HTR-8/SVneo (cell line): ENCODE results near the gene RANBP1.
A peak's percentile ranks its signal among the peaks of the same experiment; 100 is the strongest.
"Not testable (repeated sequence)": the region's sequence is repeated elsewhere in the genome, so short reads cannot be mapped to it uniquely, and the experiment has no call there.

ENCODE experiments used
- DNase-seq: peaks from one replicate; pipeline ENCODE4 v3.0.0; 2011; ENCODE audit warnings: low spot score, mixed read lengths; ENCODE audit not compliant: insufficient read length
- FAIRE-seq: peaks from 2 replicates; lab custom pipeline; 2011; peaks lifted over from hg19 to GRCh38; lab: Jason Lieb, UNC

Gene RANBP1

DNA sequence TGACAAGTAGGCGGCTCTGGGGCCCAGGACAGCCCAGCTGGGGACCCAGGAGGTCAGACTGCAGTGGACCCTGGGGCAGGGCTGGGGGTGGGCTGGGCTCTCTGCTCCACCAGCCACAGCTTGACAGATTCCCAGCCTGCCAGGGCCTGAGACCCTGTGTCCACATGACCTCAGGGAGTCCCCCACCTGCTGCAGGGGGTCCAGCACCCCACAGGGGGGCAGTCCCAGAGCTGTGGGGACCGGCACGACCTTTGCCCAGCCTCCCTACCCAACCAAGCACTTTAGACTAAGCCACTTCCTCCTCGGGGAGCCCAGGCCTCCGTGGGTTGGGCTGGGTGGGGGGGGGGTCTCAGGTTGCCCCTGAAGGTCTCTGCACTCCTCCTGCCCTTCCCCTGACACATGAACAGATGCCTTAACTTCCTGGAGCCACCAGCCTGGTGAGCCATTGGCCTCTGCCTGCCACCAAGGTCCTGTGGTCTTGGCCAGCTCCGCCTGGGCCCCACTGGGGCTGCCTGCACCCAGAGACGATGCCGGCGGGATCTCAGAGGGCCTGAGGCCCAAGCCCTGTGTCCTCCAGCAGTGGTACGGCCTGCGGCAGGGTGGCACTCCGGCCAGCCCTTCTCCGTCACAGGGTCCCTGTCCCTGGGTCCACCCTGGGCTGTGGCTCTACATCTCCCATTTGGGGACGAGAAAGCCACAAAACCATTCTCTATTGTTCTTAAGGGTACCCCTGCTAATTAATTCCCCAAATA lies 31.5 kb downstream of the RANBP1 start:
- no peak for FAIRE-seq

DNA sequence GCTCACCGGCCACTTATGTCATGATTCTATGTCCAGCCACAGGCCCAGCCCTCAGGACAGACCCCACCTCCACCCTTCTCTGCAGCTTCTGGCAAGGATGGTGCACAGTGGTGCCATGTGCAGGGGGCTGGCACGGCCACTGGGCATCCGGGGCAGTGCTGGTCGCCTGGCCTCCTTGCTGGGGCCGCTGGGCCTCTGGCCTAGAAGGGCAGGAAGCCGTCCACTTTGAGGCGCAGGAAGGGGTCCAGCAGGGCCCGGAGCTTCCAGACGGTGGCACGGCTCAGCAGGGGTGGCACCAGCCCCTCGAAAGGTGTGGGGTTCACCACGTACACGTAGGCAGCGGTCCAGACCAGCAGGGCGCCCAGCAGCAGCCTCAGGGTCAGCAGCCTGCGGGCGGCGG lies 32.5 kb downstream of the RANBP1 start:
- DNase-seq (no peak), FAIRE-seq (no peak)

More for the DNA sequence above, 31.5 kb downstream of the RANBP1 start:
- DNase-seq = no peak

- no peak for FAIRE-seq
- DNase-seq = no peak
Observed at GRCh38 chr22:20149257-20150250, 33.6 kb downstream of the RANBP1 start.

GRCh38 chr22:20150381-20151275 lies 34.7 kb downstream of the RANBP1 start, which contains the start of gene CCDC188:
TSS of gene CCDC188 (minus strand) at chr22:20151055. CDS start at chr22:20150986, 69 bp downstream.
- DNase-seq (no peak), FAIRE-seq (no peak)

- no peak for FAIRE-seq
- DNase-seq = no peak
Observed at GRCh38 chr22:20151276-20151588, 35.3 kb downstream of the RANBP1 start.

- FAIRE-seq (no peak), DNase-seq (no peak)
Observed at GRCh38 chr22:20152464-20152890, 36.6 kb downstream of the RANBP1 start.

DNA sequence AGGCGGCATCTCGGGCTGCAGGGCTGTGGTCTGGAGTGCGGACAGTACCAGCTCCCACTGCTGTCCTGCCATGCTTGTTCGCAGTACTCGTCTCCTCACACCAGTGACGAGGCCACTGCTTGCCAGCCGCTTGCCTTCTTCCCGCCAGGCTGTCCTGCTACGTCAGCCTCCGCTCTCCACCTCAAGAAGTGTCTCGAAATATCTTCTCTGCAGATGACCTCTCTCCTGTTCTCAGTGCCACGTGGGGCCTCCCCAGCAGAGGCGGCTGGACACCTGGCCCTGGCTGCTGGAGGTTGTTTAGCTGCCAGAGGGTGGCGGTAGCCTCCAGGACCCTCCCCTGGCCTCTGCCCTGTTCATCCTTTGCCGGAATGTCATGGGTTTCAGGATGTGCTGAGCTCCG lies 38.0 kb downstream of the RANBP1 start:
- FAIRE-seq = no peak
- no peak for DNase-seq

GRCh38 chr22:20154602-20155187 lies 38.8 kb downstream of the RANBP1 start:
- FAIRE-seq (no peak), DNase-seq (no peak)

DNA sequence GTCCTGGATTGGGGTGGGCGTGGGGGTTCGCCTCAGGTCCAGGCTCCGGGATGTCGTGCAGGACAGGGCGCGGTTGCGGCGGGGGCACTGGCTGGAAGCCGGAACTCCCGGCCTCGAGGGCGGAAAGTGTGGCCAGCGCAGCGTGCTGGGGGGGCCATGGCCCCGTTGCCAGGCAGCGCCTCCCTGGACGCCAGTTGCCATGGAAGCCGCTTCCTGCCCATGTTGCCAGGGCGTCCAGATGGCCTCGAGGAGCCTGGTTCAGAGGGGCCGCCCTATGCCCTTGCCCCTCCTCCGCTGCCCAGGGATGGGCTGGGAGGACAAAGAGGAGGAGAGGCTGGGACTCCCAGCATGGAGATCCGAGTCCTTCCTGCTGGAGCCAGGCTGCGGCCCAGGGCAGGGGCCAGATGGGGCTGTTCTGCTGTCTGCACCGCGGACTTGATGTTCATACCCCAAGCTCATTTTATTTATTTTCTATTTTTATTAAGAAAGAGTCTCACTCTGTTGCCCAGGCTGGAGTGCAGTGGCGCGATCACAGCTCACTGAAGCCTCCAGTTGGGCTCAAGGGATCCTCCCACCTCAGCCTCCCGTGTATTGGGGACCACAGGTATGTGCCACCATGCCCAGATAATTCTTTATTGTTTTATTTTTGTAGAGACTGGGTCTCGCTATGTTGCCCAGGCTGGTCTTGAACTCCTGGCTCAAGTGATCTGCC lies 39.6 kb downstream of the RANBP1 start:
- DNase-seq = no peak
- FAIRE-seq = no peak

GRCh38 chr22:20156042-20156389 lies 40.1 kb downstream of the RANBP1 start:
- FAIRE-seq (no peak), DNase-seq (no peak)

GRCh38 chr22:20156611-20157429 lies 40.9 kb downstream of the RANBP1 start:
- no peak for FAIRE-seq
- peak; percentile 82 for DNase-seq

GRCh38 chr22:20157430-20158183 lies 41.7 kb downstream of the RANBP1 start:
- DNase-seq (no peak), FAIRE-seq (peak; percentile 42)

GRCh38 chr22:20158391-20159036 lies 42.6 kb downstream of the RANBP1 start:
- DNase-seq = no peak
- FAIRE-seq = no peak

DNA sequence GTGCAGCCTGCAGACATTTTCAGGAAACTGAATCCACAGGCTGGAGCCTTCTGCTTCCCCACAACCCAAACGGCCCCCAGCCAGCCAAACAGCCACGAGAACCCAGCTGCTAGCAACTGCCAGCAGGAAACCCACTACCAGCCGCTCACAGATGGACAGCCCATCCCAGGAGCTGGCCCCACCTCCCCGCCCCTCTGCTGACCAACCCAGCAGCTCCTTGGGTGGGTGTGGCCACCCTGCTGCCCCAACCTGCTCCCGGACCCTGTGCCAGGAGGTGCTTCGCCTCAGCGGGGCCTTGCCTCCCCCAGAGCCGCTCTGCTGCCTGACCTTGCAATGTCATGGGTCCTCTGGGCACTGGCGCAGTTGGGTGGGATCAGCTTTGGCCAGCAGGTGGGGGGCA lies 43.2 kb downstream of the RANBP1 start:
- DNase-seq (no peak), FAIRE-seq (no peak)

DNA sequence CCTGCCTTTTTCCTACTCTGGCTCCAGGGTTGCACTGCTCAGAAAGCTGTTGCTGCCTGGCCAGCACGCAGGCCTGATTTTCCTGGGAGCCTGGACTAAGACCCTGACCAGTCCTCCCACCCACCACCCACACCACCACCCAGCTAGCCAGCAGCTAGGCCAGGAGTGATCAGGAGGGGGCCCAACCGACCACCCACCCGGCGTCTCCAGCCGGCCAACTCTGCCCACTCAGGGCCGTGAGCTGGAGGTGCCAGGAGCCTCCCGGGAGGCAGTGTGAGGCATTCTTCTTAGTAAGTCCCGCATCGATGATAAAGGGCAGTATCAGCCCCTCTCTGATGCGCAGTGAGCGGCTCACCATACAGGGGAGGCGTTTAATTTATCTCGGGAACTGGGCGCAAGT lies 43.6 kb downstream of the RANBP1 start:
- not testable (repeated sequence) for DNase-seq, FAIRE-seq

DNA sequence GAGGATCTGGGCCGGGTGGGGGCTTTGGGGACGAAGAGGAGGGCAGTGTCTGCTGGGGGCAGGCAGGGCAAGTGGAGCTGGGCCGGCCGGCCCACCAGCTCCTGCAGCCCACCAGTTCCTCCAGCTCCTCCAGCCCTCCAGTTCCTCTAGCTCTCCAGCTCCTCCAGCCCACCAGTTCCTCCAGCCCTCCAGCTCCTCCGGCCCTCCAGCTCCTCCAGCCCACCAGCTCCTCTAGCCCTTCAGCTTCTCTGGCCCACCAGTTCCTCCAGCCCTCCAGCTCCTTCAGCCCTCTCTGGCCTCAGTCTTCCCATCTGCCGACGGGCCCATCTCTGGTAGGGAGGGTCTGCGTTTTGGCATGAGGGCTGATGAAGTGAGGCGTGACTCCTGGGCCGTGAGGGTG lies 44.1 kb downstream of the RANBP1 start:
- FAIRE-seq (no peak), DNase-seq (no peak)

DNA sequence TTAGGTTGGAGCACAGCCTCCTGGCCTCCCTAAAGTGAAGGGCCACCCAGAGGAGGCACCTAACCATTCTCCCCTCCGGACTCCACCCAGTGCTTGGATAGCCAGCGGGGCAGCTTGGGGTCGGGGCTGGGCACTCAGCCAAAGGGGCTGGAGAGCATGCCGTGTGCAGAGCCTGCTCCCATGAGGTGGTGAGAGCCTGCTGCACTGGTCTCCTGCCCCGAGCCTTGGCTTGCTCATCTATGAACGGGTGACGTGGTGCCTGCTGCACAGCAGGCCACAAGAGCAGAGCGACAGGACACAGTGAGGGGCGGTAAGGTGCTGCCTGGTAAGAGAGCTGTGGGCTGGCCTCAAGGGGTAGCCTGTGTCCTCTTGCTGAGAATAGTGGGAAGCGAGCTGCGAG lies 49.0 kb downstream of the RANBP1 start:
- FAIRE-seq (no peak), DNase-seq (no peak)
